Spleen (tissue), 7 donors: ENCODE results near the gene TGFBRAP1.

Experiments used
- CTCF ChIP-seq, 11 experiments: fragments of 200-600 bp in 7 of 11; fragments of 450-650 bp in 4 of 11; sonication (generic) in 4 of 11; IDR thresholded peaks in 8 of 11; conservative IDR thresholded peaks in 3 of 11; 1 replicate in 7 of 11; 2 replicates in 4 of 11; pipeline versions ENCODE4 v1.4.0 to v1.8.0; 2016 to 2021; ENCODE audit warnings: antibody characterized with exemption in 11 of 11, inconsistent platforms in 4 of 11, mild to moderate bottlenecking in 1 of 11
- POLR2A ChIP-seq, 3 donors: fragments of 450-650 bp; IDR thresholded peaks; one replicate each; pipeline ENCODE4 v1.5.1; 2017; ENCODE audit warnings: antibody characterized with exemption in 3 of 3, mild to moderate bottlenecking in 1 of 3
- donor health status: DM: no; HTN: no; CAD: no; lungs with moderate emphysema.
- donor health status: DM: no; HTN: no; CAD: no.
- donor health status: DM: no; HTN: no; CAD: no.

DNA sequence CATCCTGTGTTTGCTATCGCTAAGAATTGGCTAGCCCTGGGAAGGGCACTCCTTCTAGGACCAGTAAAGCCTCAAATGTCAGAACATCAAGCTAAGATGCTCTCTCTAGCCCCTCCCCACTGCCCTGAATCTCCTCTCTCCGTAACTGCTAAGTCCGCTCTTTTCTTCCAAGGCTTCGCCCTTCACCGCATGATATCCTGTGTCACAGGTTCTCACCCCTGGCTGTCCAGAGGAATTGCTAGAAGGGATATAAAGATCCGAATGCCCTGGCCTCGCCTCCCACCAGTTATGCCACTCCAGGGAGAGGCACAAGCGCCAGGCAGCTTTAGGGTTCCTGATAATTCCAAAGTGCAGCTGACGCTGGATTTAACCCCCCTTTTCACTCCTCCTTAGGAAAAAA, 105.1 kb downstream of the TGFBRAP1 start:
- TF ChIP-seq CTCF (IDR thresholded peaks at IDR 0.05 in 8 of 11, conservative IDR thresholded peaks at IDR 0.05 in 3 of 11) (no peak), POLR2A (IDR thresholded peaks at IDR 0.05) (no peak)
